PFSK-1 (cell line): ENCODE results near the gene DAZAP2.

Source experiments
- POLR2AphosphoS5 ChIP-seq: IDR thresholded peaks from 2 replicates; pipeline ENCODE4 v1.6.1; 2012; ENCODE audit warnings: low read depth, mild to moderate bottlenecking, control low read depth, low read length, moderate library complexity
- REST ChIP-seq, 2 experiments: IDR thresholded peaks; 2 replicates each; pipeline versions ENCODE4 v1.6.1 to v1.8.0; 2011 to 2012; ENCODE audit warnings: low read depth in 2 of 2, low read length in 2 of 2, control low read depth in 1 of 2, inconsistent platforms in 1 of 2, mild to moderate bottlenecking in 1 of 2, moderate library complexity in 1 of 2; ENCODE audit not compliant: insufficient read depth in 1 of 2
- SIN3A ChIP-seq: IDR thresholded peaks from 2 replicates; pipeline ENCODE4 v1.6.1; 2012; ENCODE audit warnings: mild to moderate bottlenecking, low read length, moderate library complexity, borderline replicate concordance; ENCODE audit not compliant: insufficient read depth
- TAF1 ChIP-seq: IDR thresholded peaks from 2 replicates; pipeline ENCODE4 v1.6.1; 2012; ENCODE audit warnings: low read length, control low read depth, borderline replicate concordance; ENCODE audit not compliant: insufficient read depth

- TF ChIP-seq SIN3A = no peak
- no peak for TF ChIP-seq POLR2AphosphoS5
- TF ChIP-seq TAF1 = no peak
- TF ChIP-seq REST (IDR thresholded peaks at IDR 0.05; ENCODE audit: insufficient read depth in 1 of 2, low read depth in 2 of 2, low read length in 2 of 2) = no peak
Measured at GRCh38 chr12:51190820-51191219, 47.8 kb upstream of the DAZAP2 start.
